Esophagus (tissue), 2 donors: Measurements from ENCODE around the gene ZFR2. TPM values are rescaled to one million over a fixed set of nuclear protein-coding genes. Genes with fewer than 3 reads are reported as not detected.

Experiments used
- H3K27ac ChIP-seq, 2 donors: one replicate each; pipeline ENCODE4 v1.5.1; 2013; ENCODE audit warnings: low read depth in 2 of 2, mild to moderate bottlenecking in 2 of 2, inconsistent platforms in 1 of 2, low read length in 1 of 2, moderate library complexity in 1 of 2
- H3K27me3 ChIP-seq, 2 donors: one replicate each; pipeline ENCODE4 v1.6.1; 2013; ENCODE audit warnings: low read length in 2 of 2, control low read depth in 1 of 2, mild to moderate bottlenecking in 1 of 2; ENCODE audit not compliant: insufficient read depth in 2 of 2, control insufficient read depth in 1 of 2
- H3K36me3 ChIP-seq, 2 donors: one replicate each; pipeline ENCODE4 v1.6.1; 2013; ENCODE audit warnings: low read length in 1 of 2; ENCODE audit not compliant: control insufficient read depth in 2 of 2, insufficient read depth in 2 of 2
- H3K4me1 ChIP-seq, 2 donors: one replicate each; pipeline ENCODE4 v1.6.1; 2013; ENCODE audit warnings: low read length in 1 of 2; ENCODE audit not compliant: control insufficient read depth in 2 of 2, insufficient read depth in 2 of 2
- H3K4me3 ChIP-seq, 2 donors: one replicate each; pipeline ENCODE4 v1.5.1; 2013; ENCODE audit warnings: low read length in 2 of 2, mild to moderate bottlenecking in 2 of 2, low read depth in 1 of 2, moderate library complexity in 1 of 2
- H3K9me3 ChIP-seq, 2 donors: one replicate each; pipeline ENCODE4 v1.6.1; 2013; ENCODE audit warnings: mild to moderate bottlenecking in 2 of 2, low read depth in 1 of 2, low read length in 1 of 2, moderate library complexity in 1 of 2; ENCODE audit not compliant: control insufficient read depth in 2 of 2, insufficient read depth in 1 of 2
- WGBS, 2 donors: extraction: QIAGEN DNeasy Blood & Tissue Kit; methylation state at CpG; one replicate each; pipeline ENCODE4 v1.1.7; 2013; 5-methylcytosine and 5-hydroxymethylcytosine counted together
- polyA plus RNA-seq, 2 donors: library from polyadenylated mRNA; stranded (reverse); fragments of 200-250 nt; gene quantifications; one replicate each; pipeline ENCODE4 v1.2.3, GENCODE V29; 2013
- donor health status: healthy with polysubstance abuse.
- donor health status: Bipolar disorder and iron deficiency.

The ZFR2 gene
- polyA plus RNA-seq, 2 donors, result 0.02 TPM; not detected in 1

GRCh38 chr19:3855320-3855719 lies 13.5 kb downstream of the ZFR2 start:
- H3K4me1 ChIP-seq, result no peaks in the 10 kb centered on the region
- WGBS, 2 donors, result 84 to 89% methylated on average over 19 of the region's 19 CpGs

DNA sequence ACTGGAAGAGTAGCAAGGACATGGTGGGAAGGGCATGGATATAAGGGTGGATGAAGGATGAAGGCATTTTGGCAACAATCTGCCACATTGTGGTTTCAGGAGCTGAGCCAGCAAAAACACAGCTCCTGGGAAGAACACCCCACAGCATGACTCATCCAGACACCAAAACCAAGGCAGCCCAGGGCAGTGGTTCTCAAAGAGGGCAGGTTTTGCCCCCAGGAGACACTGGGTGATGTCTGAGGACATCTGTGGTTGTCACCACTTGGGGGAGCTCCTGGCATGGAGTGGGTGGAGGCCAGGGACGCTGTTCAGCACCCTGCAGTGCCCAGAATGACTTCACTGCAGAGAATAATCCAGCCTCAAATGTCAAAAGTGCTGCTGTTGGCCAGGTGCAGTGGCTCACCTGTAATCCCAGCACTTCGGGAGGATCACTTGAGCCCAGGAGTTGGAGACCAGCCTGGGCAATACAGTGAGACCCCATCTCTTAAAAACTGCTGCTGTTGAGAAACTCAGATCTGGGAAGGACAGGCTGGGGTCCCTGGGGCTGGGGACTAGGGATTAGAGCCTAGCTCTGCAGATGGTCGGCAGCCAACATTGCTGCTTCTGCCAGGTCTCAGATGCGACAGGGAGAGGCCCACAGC lies 16.1 kb downstream of the ZFR2 start:
- H3K4me3 ChIP-seq, result no peak overlapping the region
- no peaks in the 10 kb centered on the region for H3K36me3 ChIP-seq
- H3K4me1 ChIP-seq, result no peaks in the 10 kb centered on the region
- 64 to 72% methylated on average over 4 of the region's 4 CpGs for WGBS, 2 donors
- H3K9me3 ChIP-seq, result peaks cover 6 to 8% of the 10 kb centered on the region in 2 donors
- H3K27me3 ChIP-seq, result no peaks in the 10 kb centered on the region
- no peak overlapping the region for H3K27ac ChIP-seq

More at GRCh38 chr19:3855320-3855719, 13.5 kb downstream of the ZFR2 start:
- H3K27ac ChIP-seq, result no peak overlapping the region
- peaks cover 6 to 8% of the 10 kb centered on the region in 2 donors for H3K9me3 ChIP-seq
- H3K36me3 ChIP-seq, result no peaks in the 10 kb centered on the region
- no peaks in the 10 kb centered on the region for H3K27me3 ChIP-seq
- H3K4me3 ChIP-seq, result no peak overlapping the region

DNA sequence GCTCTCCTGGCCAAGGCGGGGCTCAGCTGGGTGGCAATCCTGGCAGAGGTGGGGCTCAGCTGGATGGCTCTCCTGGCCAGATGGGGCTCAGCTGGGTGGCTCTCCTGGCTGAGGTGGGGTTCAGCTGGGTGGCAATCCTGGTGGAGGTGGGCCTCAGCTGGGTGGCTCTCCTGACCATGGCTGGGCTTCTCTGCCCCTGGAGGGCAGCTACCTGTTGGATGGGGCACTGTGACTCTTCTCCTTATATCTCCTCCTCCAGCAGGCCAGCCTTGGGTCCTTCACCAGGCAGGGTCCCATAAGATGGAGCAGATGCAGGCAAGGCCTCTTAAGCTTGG lies 16.7 kb downstream of the ZFR2 start:
- Histone ChIP-seq H3K27me3 (no peaks in the 10 kb centered on the region), H3K4me1 (no peaks in the 10 kb centered on the region), H3K27ac (no peak overlapping the region), H3K4me3 (no peak overlapping the region), H3K9me3 (peaks cover 6 to 8% of the 10 kb centered on the region in 2 donors), H3K36me3 (no peaks in the 10 kb centered on the region)
- 98 to 100% methylated on average over 1 of the region's 1 CpG for WGBS, 2 donors

GRCh38 chr19:3851254-3852176 lies 17.3 kb downstream of the ZFR2 start:
- H3K36me3 ChIP-seq, result no peaks in the 10 kb centered on the region
- peaks cover 10 to 11% of the 10 kb centered on the region in 2 donors for H3K9me3 ChIP-seq
- no peaks in the 10 kb centered on the region for H3K4me1 ChIP-seq
- H3K27ac ChIP-seq, result no peak overlapping the region
- no peak overlapping the region for H3K4me3 ChIP-seq
- H3K27me3 ChIP-seq, result no peaks in the 10 kb centered on the region
- WGBS, 2 donors, result 93 to 94% methylated on average over 11 of the region's 11 CpGs

DNA sequence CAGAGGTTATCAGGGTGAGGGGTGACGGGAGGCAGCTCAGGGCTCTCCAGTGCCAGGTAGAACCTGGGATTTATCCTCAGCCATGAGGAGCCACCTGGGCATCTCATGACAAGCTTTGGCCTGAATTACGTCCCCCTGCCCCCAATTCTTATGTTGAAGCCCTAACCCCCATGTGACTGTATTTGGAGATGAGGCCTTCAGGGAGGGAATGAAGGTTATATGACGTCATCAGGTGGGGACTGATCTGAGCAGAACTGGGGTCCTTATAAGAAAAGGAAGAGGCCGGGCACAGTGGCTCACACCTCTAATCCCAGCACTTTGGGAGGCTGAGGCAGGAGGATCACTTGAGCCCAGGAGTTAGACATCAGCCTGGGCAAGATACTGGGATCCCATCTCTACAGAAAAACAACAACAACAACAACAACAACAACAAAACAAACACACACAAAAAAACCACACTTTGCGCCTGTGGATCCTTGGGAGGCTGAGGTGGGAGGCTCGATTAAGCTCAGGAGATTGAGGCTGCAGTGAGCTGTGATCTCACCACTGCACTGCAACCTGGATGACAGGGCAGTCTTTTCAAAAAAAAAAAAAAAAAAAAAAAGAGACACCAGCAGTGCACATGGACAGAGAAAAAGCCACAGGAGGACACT lies 18.4 kb downstream of the ZFR2 start:
- no peaks in the 10 kb centered on the region for H3K36me3 ChIP-seq
- no peaks in the 10 kb centered on the region for H3K4me1 ChIP-seq
- H3K4me3 ChIP-seq, result no peak overlapping the region
- WGBS, 2 donors, result 86 to 89% methylated on average over 6 of the region's 6 CpGs
- no peaks in the 10 kb centered on the region for H3K27me3 ChIP-seq
- peaks cover 10 to 11% of the 10 kb centered on the region in 2 donors for H3K9me3 ChIP-seq
- no peak overlapping the region for H3K27ac ChIP-seq

- Histone ChIP-seq H3K27me3 (no peaks in the 10 kb centered on the region), H3K27ac (no peak overlapping the region), H3K9me3 (peaks cover 10 to 11% of the 10 kb centered on the region in 2 donors), H3K4me3 (no peak overlapping the region), H3K36me3 (no peaks in the 10 kb centered on the region), H3K4me1 (no peaks in the 10 kb centered on the region)
- 80 to 82% methylated on average over 12 of the region's 12 CpGs for WGBS, 2 donors
Observed at GRCh38 chr19:3849787-3850186, 19.1 kb downstream of the ZFR2 start.

GRCh38 chr19:3849092-3849491 lies 19.7 kb downstream of the ZFR2 start:
- 51 to 60% methylated on average over 5 of the region's 5 CpGs for WGBS, 2 donors
- Histone ChIP-seq H3K36me3 (no peaks in the 10 kb centered on the region), H3K4me1 (no peaks in the 10 kb centered on the region), H3K27me3 (no peaks in the 10 kb centered on the region), H3K4me3 (no peak overlapping the region), H3K27ac (no peak overlapping the region), H3K9me3 (peaks cover 10 to 11% of the 10 kb centered on the region in 2 donors)

GRCh38 chr19:3844596-3844995 lies 24.2 kb downstream of the ZFR2 start:
- no peak overlapping the region for H3K4me3 ChIP-seq
- 69 to 75% methylated on average over 5 of the region's 5 CpGs for WGBS, 2 donors

GRCh38 chr19:3842948-3843347 lies 25.9 kb downstream of the ZFR2 start:
- peaks cover 3 to 5% of the 10 kb centered on the region in 2 donors for H3K9me3 ChIP-seq
- H3K27me3 ChIP-seq, result no peaks in the 10 kb centered on the region
- no peak overlapping the region for H3K27ac ChIP-seq
- H3K36me3 ChIP-seq, result no peaks in the 10 kb centered on the region
- 81 to 85% methylated on average over 11 of the region's 11 CpGs for whole genome bisulfite sequencing, 2 donors
- no peaks in the 10 kb centered on the region for H3K4me1 ChIP-seq
- H3K4me3 ChIP-seq, result no peak overlapping the region

More at GRCh38 chr19:3844596-3844995, 24.2 kb downstream of the ZFR2 start:
- Histone ChIP-seq H3K4me1 (no peaks in the 10 kb centered on the region), H3K9me3 (peaks cover 3% of the 10 kb centered on the region in 2 donors), H3K27me3 (no peaks in the 10 kb centered on the region), H3K36me3 (no peaks in the 10 kb centered on the region), H3K27ac (no peak overlapping the region)
